RPMI8226 (cell line): ENCODE data around the gene NKAIN1.
"Not testable (repeated sequence)": the region's sequence is repeated elsewhere in the genome, so short reads cannot be mapped to it uniquely, and the experiment has no call there.

ENCODE experiments used
- DNase-seq: peaks from one replicate; pipeline ENCODE4 v3.0.0-alpha.2; 2015

The NKAIN1 gene

GRCh38 chr1:31148409-31148808 is 91.3 kb downstream of the NKAIN1 start:
- DNase-seq = no peak

- no peak for DNase-seq
These were observed 94.0 kb downstream of the NKAIN1 start for GRCh38 chr1:31145648-31146047.

DNA sequence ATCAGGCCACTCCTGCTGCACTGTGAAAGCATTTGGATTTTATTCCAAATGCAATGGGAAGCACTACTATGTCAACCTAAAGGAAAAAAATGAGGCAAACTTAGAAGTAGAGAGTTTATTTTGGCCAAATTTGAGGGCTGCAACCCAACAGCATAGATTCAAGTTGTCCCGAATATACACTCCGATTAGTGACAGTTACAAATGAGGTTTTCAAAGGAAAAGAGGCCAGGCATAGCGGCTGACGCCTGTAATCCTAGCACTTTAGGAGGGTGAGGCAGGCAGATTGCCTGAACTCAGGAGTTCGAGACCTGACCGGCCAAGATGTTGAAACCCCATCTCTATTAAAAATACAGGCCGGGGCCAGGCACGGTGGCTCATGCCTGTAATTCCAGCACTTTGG is 95.2 kb downstream of the NKAIN1 start:
- no peak for DNase-seq

- DNase-seq = no peak
These were observed 96.2 kb downstream of the NKAIN1 start for GRCh38 chr1:31143455-31143854.

DNA sequence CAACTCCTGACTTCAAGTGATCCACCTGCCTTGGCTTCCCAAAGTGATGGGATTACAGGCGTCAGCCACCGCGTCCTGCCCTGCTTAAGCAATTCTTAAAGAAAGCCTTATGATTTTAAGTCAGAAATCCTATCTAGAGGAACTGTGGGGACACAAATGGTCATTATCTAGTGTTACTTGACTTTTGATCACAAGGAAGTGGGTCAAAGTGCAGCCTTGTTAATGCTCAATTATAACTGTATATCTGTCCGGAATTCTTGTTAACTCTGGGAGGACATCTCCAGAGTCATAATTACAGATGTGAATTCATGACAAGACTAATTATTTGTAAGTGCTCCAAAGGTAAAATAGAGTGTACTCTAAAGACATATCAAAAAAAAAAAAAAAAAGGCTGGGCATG is 97.3 kb downstream of the NKAIN1 start:
- no peak for DNase-seq

DNA sequence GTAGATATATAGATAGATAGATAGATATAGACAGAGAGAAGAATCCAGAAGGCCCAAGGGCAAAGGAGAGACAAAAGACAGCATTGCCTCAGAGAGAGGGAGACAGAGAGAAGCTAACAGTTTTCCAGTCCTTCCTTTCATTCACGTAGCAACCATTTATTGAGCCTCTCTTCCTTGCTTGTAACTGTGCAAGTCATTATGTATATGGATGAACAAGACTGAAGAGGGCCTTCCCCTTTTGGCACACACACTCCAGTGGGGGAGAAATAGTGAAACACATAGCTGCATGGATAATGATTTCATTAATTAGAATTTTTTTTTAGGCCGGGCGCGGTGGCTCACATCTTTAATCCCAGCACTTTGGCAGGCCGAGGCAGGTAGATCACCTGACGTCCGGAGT is 99.4 kb downstream of the NKAIN1 start:
- no peak for DNase-seq

- not testable (repeated sequence) for DNase-seq
These were observed 100.7 kb downstream of the NKAIN1 start for GRCh38 chr1:31138797-31139521.

GRCh38 chr1:31137873-31138272 is 101.8 kb downstream of the NKAIN1 start:
- DNase-seq = not testable (repeated sequence)

DNA sequence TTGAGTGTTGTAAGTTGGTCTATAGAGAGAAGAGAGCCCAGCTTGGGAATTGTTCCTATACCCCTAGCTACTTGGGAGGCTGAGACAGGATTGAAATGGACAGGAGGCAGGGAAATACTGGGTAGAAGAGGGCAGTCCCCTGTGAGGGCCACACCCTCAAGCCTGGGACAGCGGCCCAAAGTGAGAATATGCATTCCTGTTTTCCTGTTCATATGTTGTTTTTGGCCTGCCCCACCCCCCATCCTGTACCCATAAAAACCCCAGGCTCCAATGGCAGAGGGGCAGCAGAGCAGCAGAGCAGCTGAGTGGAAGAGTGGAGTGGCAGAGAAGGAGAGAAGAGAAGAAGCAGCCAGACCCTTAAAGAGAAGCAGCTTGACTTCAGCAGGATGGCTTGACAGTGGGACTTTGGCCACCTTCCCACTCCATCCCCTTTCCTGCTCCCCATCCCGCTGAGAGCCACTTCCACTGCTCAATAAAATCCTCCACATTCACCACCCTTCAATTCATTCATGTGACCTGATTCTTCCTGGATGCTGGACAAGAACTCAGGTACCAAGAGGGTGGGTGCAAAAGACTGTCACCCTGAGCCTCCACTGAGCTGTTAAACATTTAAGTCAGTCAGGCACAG is 103.6 kb downstream of the NKAIN1 start:
- no peak for DNase-seq

DNA sequence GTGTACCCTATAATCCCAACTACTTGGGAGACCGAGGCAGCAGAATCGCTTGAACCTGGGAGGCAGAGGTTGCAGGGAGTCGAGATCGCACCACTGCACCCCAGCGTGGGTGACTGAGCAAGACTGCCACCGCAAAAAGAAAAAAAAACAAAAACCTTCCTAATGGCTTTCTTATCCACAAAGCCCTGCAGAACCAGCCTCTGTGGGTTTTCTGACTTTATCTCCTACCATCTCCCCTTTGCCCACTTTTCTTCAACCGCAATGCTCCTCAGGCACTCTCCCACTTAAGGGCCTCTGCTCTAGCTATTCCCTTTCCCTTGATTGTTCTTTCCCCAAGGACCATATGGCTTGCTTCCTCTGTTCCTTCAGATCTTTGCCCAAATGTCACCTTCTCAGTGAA is 106.3 kb downstream of the NKAIN1 start:
- no peak for DNase-seq
